Transverse colon (tissue), 4 donors: ENCODE measurements around the gene LRRC8D. TPM values are rescaled to one million over a fixed set of nuclear protein-coding genes. Genes with fewer than 3 reads are reported as not detected.

ENCODE experiments used
- total RNA-seq, 4 donors: library from RNA; depleted of rRNA; stranded (reverse); fragments of >200 nt; gene quantifications; one replicate each; pipeline ENCODE4 v1.1.0, GENCODE V29; 2016

The LRRC8D gene
- total RNA-seq, 4 donors from 2014 or later, result 8.2 to 81.5 (median 52.4) TPM

Other genes with a start within 250 kb of the LRRC8D start
- gene LRRC8C, start 187.9 kb upstream of the LRRC8D start, total RNA-seq, result 1 to 10 TPM; 2.4 to 4.4 (median 2.7) TPM
- 10 to 100 TPM; 32.4 to 59.1 (median 39.9) TPM for gene ZNF326, start 174.1 kb downstream of the LRRC8D start, total RNA-seq